SK-N-SH (cell line): Measurements from ENCODE around the gene PSMD1. TPM values are rescaled to one million over a fixed set of nuclear protein-coding genes. Genes with fewer than 3 reads are reported as not detected.

Experiments
- CTCF ChIA-PET: fragments of 300-600, 350-600 bp; formaldehyde crosslinking; extraction: SDS; loops from one replicate; lab custom pipeline; 2021; lab: Yijun Ruan, JAX
- POLR2A ChIA-PET: fragments of 350-600 bp; sonication (Branson Sonifier 250); formaldehyde crosslinking; extraction: SDS; loops from one replicate; lab custom pipeline; 2020; ENCODE audit warnings: antibody characterized with exemption, inconsistent platforms; lab: Yijun Ruan, JAX
- DNase-seq: peaks from one replicate; pipeline ENCODE4 v3.0.0; 2012
- H2AFZ ChIP-seq: fragments of 200-600 bp; sonication (generic); 2 replicates; pipeline ENCODE4 v1.8.1; 2016; ENCODE audit warnings: antibody characterized with exemption, mild to moderate bottlenecking, low read depth
- H3F3A ChIP-seq: fragments of 200-600 bp; sonication (generic); replicated peaks from 2 replicates; pipeline ENCODE3; 2016; ENCODE audit warnings: antibody characterized with exemption, mild to moderate bottlenecking; ENCODE audit not compliant: insufficient read depth
- H3K27ac ChIP-seq, 2 experiments: fragments of 200-500 bp in 1 of 2; fragments of 200-600 bp in 1 of 2; sonication (Bioruptor generic) in 1 of 2; sonication (generic), shearing (Covaris generic) in 1 of 2; 2 replicates each; pipeline versions ENCODE4 v1.5.1 to v1.6.1; 2014 to 2016; ENCODE audit warnings: low read depth in 2 of 2, inconsistent platforms in 1 of 2, low read length in 1 of 2, mild to moderate bottlenecking in 1 of 2, mixed read lengths in 1 of 2
- H3K27me3 ChIP-seq: fragments of 200-600 bp; sonication (generic), shearing (Covaris generic); 2 replicates; pipeline ENCODE4 v1.6.1; 2016; ENCODE audit warnings: mixed run types; ENCODE audit not compliant: insufficient read depth
- H3K36me3 ChIP-seq, 2 experiments: fragments of 200-500 bp in 1 of 2; fragments of 200-600 bp in 1 of 2; sonication (Bioruptor generic) in 1 of 2; sonication (generic) in 1 of 2; replicated peaks in 1 of 2; 2 replicates each; pipeline versions ENCODE3 to v1.5.1; 2014 to 2016; ENCODE audit warnings: low read length in 1 of 2, mild to moderate bottlenecking in 1 of 2; ENCODE audit not compliant: insufficient read depth in 2 of 2, control insufficient read depth in 1 of 2
- H3K4me1 ChIP-seq, 2 experiments: fragments of 200-500 bp in 1 of 2; fragments of 200-600 bp in 1 of 2; sonication (Bioruptor generic) in 1 of 2; sonication (generic), shearing (Covaris generic) in 1 of 2; 2 replicates each; pipeline versions ENCODE4 v1.5.1 to v1.6.1; 2014 to 2016; ENCODE audit warnings: low read depth in 1 of 2, low read length in 1 of 2, mixed run types in 1 of 2; ENCODE audit not compliant: insufficient read depth in 2 of 2, control insufficient read depth in 1 of 2
- H3K4me2 ChIP-seq: fragments of 200-600 bp; sonication (generic), shearing (Covaris generic); 2 replicates; pipeline ENCODE4 v1.6.1; 2017; ENCODE audit warnings: mixed run types
- H3K4me3 ChIP-seq, 2 experiments: fragments of 200-500 bp in 1 of 2; fragments of 200-600 bp in 1 of 2; sonication (Bioruptor generic) in 1 of 2; sonication (generic), shearing (Covaris generic) in 1 of 2; 2 replicates each; pipeline versions ENCODE4 v1.5.1 to v1.8.1; 2014 to 2016; ENCODE audit warnings: low read depth in 2 of 2, inconsistent platforms in 1 of 2, low read length in 1 of 2, mild to moderate bottlenecking in 1 of 2, mixed read lengths in 1 of 2, moderate library complexity in 1 of 2
- H3K79me2 ChIP-seq: fragments of 200-600 bp; sonication (generic); 2 replicates; pipeline ENCODE4 v1.8.1; 2017; ENCODE audit warnings: mild to moderate bottlenecking; ENCODE audit not compliant: insufficient read depth
- H3K9ac ChIP-seq: fragments of 200-600 bp; sonication (generic); 2 replicates; pipeline ENCODE4 v1.6.1; 2017; ENCODE audit warnings: mixed run types
- H3K9me2 ChIP-seq: fragments of 200-600 bp; sonication (generic); 2 replicates; pipeline ENCODE4 v1.6.1; 2017; ENCODE audit warnings: mixed run types
- H3K9me3 ChIP-seq: fragments of 200-600 bp; sonication (generic); 2 replicates; pipeline ENCODE4 v1.6.1; 2017; ENCODE audit warnings: mixed run types, mild to moderate bottlenecking, moderate library complexity
- H4K20me1 ChIP-seq: fragments of 200-600 bp; sonication (generic); 2 replicates; pipeline ENCODE4 v1.6.1; 2017; ENCODE audit warnings: mild to moderate bottlenecking, mixed run types; ENCODE audit not compliant: insufficient read depth
- ELF1 ChIP-seq: IDR thresholded peaks from 2 replicates; pipeline ENCODE4 v1.4.0; 2012
- EZH2phosphoT487 ChIP-seq: fragments of 200-600 bp; sonication (generic); IDR thresholded peaks from 2 replicates; pipeline ENCODE4 v1.6.1; 2017; ENCODE audit warnings: low read depth, mixed run types, mild to moderate bottlenecking, antibody characterized with exemption, moderate library complexity, borderline replicate concordance
- FOXJ3 ChIP-seq: sonication (generic); formaldehyde crosslinking; IDR thresholded peaks from 2 replicates; pipeline ENCODE4 v1.5.1; 2020; ENCODE audit warnings: mild to moderate bottlenecking, missing genetic modification reagents
- GABPA ChIP-seq: IDR thresholded peaks from 2 replicates; pipeline ENCODE4 v1.4.0; 2012; ENCODE audit warnings: low read depth, mild to moderate bottlenecking
- GATA2 ChIP-seq: sonication (generic); formaldehyde crosslinking; IDR thresholded peaks from 2 replicates; pipeline ENCODE4 v1.5.0; 2020; ENCODE audit warnings: mild to moderate bottlenecking, missing genetic modification reagents
- MEF2A ChIP-seq: IDR thresholded peaks from 2 replicates; pipeline ENCODE4 v1.4.0; 2012; ENCODE audit warnings: low read depth, borderline replicate concordance
- MXI1 ChIP-seq: IDR thresholded peaks from 2 replicates; pipeline ENCODE4 v1.6.1; 2012; ENCODE audit warnings: mild to moderate bottlenecking, low read depth, low read length, improper control_type of control experiment
- NFIC ChIP-seq: IDR thresholded peaks from 2 replicates; pipeline ENCODE4 v1.4.0; 2012; ENCODE audit warnings: borderline replicate concordance
- NRF1 ChIP-seq: IDR thresholded peaks from 2 replicates; pipeline ENCODE4 v1.6.1; 2012; ENCODE audit warnings: low read depth, mild to moderate bottlenecking, low read length
- POLR2AphosphoS5 ChIP-seq: IDR thresholded peaks from 2 replicates; pipeline ENCODE4 v1.6.1; 2012; ENCODE audit warnings: low read depth, low read length
- RFX5 ChIP-seq: IDR thresholded peaks from 2 replicates; pipeline ENCODE4 v1.6.1; 2012; ENCODE audit warnings: mild to moderate bottlenecking, improper control_type of control experiment, low read length
- SIN3A ChIP-seq: IDR thresholded peaks from 2 replicates; pipeline ENCODE4 v1.6.1; 2012; ENCODE audit warnings: low read depth, mild to moderate bottlenecking, low read length, moderate library complexity, borderline replicate concordance
- SMC3 ChIP-seq: IDR thresholded peaks from 2 replicates; pipeline ENCODE4 v1.6.1; 2012; ENCODE audit warnings: low read depth, low read length, improper control_type of control experiment
- TAF1 ChIP-seq: IDR thresholded peaks from 2 replicates; pipeline ENCODE4 v1.6.1; 2012; ENCODE audit warnings: low read depth, mild to moderate bottlenecking, low read length, moderate library complexity, borderline replicate concordance
- WGBS: methylation state at CpG from one replicate; pipeline ENCODE4 v1.1.6; 2017; ENCODE audit warnings: low lambda C conversion rate; 5-methylcytosine and 5-hydroxymethylcytosine counted together
- polyA plus RNA-seq, 3 experiments: library from polyadenylated mRNA; depleted of rRNA; stranded (reverse); fragments of >200 nt; gene quantifications; 2 replicates each; pipeline ENCODE4 v1.2.3, GENCODE V29; 2012
- TF ChIP-seq, protein P1 (sequence below): IDR thresholded peaks from 2 replicates; pipeline ENCODE4 v1.6.1; 2012; ENCODE audit warnings: mild to moderate bottlenecking, low read depth, low read length, moderate library complexity
- TF ChIP-seq, protein P2 (sequence below): fragments of 150-350 bp; IDR thresholded peaks from 2 replicates; pipeline ENCODE4 v1.6.1; 2017; ENCODE audit warnings: antibody characterized with exemption, low read length, low read depth, borderline replicate concordance
- TF ChIP-seq, protein P3 (sequence below): IDR thresholded peaks from 2 replicates; pipeline ENCODE4; 2012
- TF ChIP-seq, protein P4 (sequence below): fragments of 200-600 bp; sonication (generic); IDR thresholded peaks from 2 replicates; pipeline ENCODE4 v1.6.1; 2017; ENCODE audit warnings: antibody characterized with exemption, mild to moderate bottlenecking, moderate library complexity
- TF ChIP-seq, protein P5 (sequence below): IDR thresholded peaks from 2 replicates; pipeline ENCODE4 v1.4.0; 2012; ENCODE audit warnings: low read depth
- TF ChIP-seq, protein P6 (sequence below): IDR thresholded peaks from 2 replicates; pipeline ENCODE4 v1.4.0; 2012; ENCODE audit warnings: low read depth, borderline replicate concordance

Gene PSMD1
- polyA plus RNA-seq, 1 of the 3 experiments (the other 2 are of a cell fraction): 92.3 TPM

DNA sequence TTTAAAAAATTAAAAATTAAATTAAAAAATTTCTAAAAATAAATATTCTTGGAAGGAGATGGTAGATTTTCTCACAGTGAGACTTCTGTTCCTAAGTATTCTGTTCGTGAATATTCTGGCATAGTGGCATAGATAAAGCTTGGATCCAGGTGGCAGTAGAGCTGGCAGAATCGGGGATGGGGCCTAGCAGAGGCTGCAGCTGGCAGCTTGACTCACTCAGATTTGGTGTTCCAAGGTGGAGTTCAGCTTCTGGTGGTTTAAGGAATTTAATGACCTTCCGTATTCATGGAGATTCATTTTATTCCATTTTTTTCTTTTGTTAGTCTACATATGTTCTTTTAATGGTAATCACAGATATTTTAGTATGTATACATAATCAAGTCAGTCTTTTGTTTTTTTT lies 161.7 kb downstream of the PSMD1 start:
- no peaks in the 10 kb centered on the region for H4K20me1 ChIP-seq
- TF ChIP-seq POLR2AphosphoS5: no peak
- TF ChIP-seq NFIC: no peak
- TF ChIP-seq, protein P1, sequence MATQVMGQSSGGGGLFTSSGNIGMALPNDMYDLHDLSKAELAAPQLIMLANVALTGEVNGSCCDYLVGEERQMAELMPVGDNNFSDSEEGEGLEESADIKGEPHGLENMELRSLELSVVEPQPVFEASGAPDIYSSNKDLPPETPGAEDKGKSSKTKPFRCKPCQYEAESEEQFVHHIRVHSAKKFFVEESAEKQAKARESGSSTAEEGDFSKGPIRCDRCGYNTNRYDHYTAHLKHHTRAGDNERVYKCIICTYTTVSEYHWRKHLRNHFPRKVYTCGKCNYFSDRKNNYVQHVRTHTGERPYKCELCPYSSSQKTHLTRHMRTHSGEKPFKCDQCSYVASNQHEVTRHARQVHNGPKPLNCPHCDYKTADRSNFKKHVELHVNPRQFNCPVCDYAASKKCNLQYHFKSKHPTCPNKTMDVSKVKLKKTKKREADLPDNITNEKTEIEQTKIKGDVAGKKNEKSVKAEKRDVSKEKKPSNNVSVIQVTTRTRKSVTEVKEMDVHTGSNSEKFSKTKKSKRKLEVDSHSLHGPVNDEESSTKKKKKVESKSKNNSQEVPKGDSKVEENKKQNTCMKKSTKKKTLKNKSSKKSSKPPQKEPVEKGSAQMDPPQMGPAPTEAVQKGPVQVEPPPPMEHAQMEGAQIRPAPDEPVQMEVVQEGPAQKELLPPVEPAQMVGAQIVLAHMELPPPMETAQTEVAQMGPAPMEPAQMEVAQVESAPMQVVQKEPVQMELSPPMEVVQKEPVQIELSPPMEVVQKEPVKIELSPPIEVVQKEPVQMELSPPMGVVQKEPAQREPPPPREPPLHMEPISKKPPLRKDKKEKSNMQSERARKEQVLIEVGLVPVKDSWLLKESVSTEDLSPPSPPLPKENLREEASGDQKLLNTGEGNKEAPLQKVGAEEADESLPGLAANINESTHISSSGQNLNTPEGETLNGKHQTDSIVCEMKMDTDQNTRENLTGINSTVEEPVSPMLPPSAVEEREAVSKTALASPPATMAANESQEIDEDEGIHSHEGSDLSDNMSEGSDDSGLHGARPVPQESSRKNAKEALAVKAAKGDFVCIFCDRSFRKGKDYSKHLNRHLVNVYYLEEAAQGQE: no peak
- TF ChIP-seq GATA2 (CRISPR knock-in tag): no peak
- no peak for TF ChIP-seq ELF1
- no peak for TF ChIP-seq GABPA
- no peak for TF ChIP-seq NRF1
- no peak for TF ChIP-seq SMC3
- TF ChIP-seq EZH2phosphoT487: no peak
- TF ChIP-seq, protein P2, sequence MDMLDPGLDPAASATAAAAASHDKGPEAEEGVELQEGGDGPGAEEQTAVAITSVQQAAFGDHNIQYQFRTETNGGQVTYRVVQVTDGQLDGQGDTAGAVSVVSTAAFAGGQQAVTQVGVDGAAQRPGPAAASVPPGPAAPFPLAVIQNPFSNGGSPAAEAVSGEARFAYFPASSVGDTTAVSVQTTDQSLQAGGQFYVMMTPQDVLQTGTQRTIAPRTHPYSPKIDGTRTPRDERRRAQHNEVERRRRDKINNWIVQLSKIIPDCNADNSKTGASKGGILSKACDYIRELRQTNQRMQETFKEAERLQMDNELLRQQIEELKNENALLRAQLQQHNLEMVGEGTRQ: no peak
- no peak for TF ChIP-seq FOXJ3 (CRISPR knock-in tag)
- TF ChIP-seq RFX5: no peak
- no peak for TF ChIP-seq SIN3A
- TF ChIP-seq, protein P3, sequence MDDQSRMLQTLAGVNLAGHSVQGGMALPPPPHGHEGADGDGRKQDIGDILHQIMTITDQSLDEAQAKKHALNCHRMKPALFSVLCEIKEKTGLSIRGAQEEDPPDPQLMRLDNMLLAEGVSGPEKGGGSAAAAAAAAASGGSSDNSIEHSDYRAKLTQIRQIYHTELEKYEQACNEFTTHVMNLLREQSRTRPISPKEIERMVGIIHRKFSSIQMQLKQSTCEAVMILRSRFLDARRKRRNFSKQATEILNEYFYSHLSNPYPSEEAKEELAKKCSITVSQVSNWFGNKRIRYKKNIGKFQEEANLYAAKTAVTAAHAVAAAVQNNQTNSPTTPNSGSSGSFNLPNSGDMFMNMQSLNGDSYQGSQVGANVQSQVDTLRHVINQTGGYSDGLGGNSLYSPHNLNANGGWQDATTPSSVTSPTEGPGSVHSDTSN: no peak
- TF ChIP-seq MXI1: no peak
- no peak for TF ChIP-seq TAF1
- TF ChIP-seq, protein P4, sequence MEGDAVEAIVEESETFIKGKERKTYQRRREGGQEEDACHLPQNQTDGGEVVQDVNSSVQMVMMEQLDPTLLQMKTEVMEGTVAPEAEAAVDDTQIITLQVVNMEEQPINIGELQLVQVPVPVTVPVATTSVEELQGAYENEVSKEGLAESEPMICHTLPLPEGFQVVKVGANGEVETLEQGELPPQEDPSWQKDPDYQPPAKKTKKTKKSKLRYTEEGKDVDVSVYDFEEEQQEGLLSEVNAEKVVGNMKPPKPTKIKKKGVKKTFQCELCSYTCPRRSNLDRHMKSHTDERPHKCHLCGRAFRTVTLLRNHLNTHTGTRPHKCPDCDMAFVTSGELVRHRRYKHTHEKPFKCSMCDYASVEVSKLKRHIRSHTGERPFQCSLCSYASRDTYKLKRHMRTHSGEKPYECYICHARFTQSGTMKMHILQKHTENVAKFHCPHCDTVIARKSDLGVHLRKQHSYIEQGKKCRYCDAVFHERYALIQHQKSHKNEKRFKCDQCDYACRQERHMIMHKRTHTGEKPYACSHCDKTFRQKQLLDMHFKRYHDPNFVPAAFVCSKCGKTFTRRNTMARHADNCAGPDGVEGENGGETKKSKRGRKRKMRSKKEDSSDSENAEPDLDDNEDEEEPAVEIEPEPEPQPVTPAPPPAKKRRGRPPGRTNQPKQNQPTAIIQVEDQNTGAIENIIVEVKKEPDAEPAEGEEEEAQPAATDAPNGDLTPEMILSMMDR: no peak
- TF ChIP-seq, protein P5, sequence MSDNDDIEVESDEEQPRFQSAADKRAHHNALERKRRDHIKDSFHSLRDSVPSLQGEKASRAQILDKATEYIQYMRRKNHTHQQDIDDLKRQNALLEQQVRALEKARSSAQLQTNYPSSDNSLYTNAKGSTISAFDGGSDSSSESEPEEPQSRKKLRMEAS: no peak
- TF ChIP-seq MEF2A: no peak
- TF ChIP-seq, protein P6, sequence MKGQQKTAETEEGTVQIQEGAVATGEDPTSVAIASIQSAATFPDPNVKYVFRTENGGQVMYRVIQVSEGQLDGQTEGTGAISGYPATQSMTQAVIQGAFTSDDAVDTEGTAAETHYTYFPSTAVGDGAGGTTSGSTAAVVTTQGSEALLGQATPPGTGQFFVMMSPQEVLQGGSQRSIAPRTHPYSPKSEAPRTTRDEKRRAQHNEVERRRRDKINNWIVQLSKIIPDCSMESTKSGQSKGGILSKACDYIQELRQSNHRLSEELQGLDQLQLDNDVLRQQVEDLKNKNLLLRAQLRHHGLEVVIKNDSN: no peak
- TF ChIP-seq, all 33 proteins: peak for 0
- Histone ChIP-seq H3K79me2 (no peaks in the 10 kb centered on the region), H3K4me1 (no peaks in the 10 kb centered on the region), H3K4me2 (no peak overlapping the region), H3K9ac (no peak overlapping the region), H3K9me2 (no peaks in the 10 kb centered on the region), H3K36me3 (peaks cover 62 to 73% of the 10 kb centered on the region in 2 experiments), H2AFZ (no peak overlapping the region), H3K9me3 (no peaks in the 10 kb centered on the region), H3K4me3 (no peak overlapping the region), H3K27me3 (no peaks in the 10 kb centered on the region), H3F3A (no peaks in the 10 kb centered on the region), H3K27ac (no peak overlapping the region)
- 88% methylated on average over 3 of the region's 3 CpGs for WGBS
- ChIA-PET CTCF (interaction anchor here (0.8 to 3.7 kb wide), 7 partner anchors 10 to 233 kb away, joined by 3 to 13 read pairs (median 3); no protein-coding TSS in a partner anchor), POLR2A (no interaction called here)
- no peak for DNase-seq
